Measurements from ENCODE around the gene TANC2. TPM values are rescaled to one million over a fixed set of nuclear protein-coding genes. Genes with fewer than 3 reads are reported as not detected.

TANC2 gene
- total RNA-seq, 1 experiment from 2014 or later = 7.7 TPM

DNA sequence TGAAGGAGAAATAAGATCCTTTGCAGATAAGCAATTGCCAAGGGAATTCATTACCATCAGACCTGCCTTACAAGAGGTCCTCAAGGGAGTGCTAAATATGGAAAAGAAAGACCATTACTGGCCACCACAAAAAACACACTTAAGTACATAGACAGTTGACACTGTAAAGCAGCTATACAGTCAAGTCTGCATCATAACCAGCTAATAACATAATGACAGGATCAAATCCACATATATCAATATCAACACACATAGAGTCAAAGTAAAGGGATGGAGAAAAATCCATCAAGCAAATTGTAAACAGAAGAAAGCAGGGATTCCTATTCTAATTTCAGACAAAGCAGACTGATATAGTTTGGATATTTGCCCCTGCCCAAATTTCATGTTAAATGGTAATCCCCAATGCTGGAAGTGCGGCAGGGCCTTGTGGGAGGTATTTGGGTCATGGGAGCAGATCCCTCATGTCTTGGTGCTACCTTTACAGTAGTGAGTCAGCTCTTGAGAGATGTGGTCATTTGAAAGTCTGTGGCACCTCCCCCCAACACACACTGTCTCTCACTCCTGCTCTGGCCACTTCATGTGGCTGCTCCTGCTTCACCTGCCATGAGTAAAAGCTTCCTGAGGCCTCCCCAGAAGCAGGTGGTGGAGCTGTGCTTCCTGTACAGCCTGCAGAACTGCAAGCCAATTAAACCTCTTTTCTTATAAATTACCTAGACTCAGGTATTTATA lies 32.8 kb downstream of the TANC2 start:
- Histone ChIP-seq H3K4me3 (no peak overlapping the region), H3K4me1 (replicated peaks) (no peaks in the 10 kb centered on the region), H3K9me3 (replicated peaks) (no peaks in the 10 kb centered on the region), H3K36me3 (no peaks in the 10 kb centered on the region), H3K27me3 (replicated peaks) (no peaks in the 10 kb centered on the region), H3K27ac (no peak overlapping the region)
- no peak for DNase-seq (ENCODE audit: low read depth in 1 of 2, low spot score in 2 of 2)

DNA sequence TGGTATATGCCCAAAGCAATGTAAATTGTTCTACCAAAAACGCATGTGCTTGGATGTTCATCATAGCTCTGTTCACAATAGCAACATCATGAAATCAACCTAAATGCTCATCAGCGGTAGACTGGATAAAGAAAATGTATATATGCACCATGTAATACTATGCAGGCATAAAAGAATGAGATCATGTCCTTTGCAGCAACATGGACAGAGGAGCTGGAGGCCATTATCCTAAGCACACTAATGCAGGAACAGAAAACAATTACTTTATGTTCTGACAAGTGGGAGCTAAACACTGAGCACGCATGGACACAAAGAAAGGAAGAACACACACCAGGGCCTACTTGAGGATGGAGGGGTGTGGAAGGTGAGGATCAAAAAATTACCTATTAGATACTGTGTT lies 33.7 kb downstream of the TANC2 start:
- Histone ChIP-seq H3K9me3 (replicated peaks) (no peaks in the 10 kb centered on the region), H3K4me1 (replicated peaks) (no peaks in the 10 kb centered on the region), H3K27ac (no peak overlapping the region), H3K36me3 (no peaks in the 10 kb centered on the region), H3K27me3 (replicated peaks) (no peaks in the 10 kb centered on the region), H3K4me3 (no peak overlapping the region)
- no peak for DNase-seq (ENCODE audit: low read depth in 1 of 2, low spot score in 2 of 2)

GRCh38 chr17:63001689-63002394 lies 35.8 kb downstream of the TANC2 start:
- no peak overlapping the region for H3K4me3 ChIP-seq
- no peaks in the 10 kb centered on the region for H3K36me3 ChIP-seq
- H3K27ac ChIP-seq = no peak overlapping the region
- H3K27me3 ChIP-seq (replicated peaks) = no peaks in the 10 kb centered on the region
- H3K9me3 ChIP-seq (replicated peaks) = no peaks in the 10 kb centered on the region
- DNase-seq (ENCODE audit: low read depth in 1 of 2, low spot score in 2 of 2) = no peak
- no peaks in the 10 kb centered on the region for H3K4me1 ChIP-seq (replicated peaks)

GRCh38 chr17:63002625-63003024 lies 36.6 kb downstream of the TANC2 start:
- Histone ChIP-seq H3K4me1 (replicated peaks) (no peaks in the 10 kb centered on the region), H3K36me3 (no peaks in the 10 kb centered on the region), H3K27me3 (replicated peaks) (no peaks in the 10 kb centered on the region), H3K9me3 (replicated peaks) (no peaks in the 10 kb centered on the region), H3K4me3 (no peak overlapping the region), H3K27ac (no peak overlapping the region)
- DNase-seq (ENCODE audit: low read depth in 1 of 2, low spot score in 2 of 2) = no peak

DNA sequence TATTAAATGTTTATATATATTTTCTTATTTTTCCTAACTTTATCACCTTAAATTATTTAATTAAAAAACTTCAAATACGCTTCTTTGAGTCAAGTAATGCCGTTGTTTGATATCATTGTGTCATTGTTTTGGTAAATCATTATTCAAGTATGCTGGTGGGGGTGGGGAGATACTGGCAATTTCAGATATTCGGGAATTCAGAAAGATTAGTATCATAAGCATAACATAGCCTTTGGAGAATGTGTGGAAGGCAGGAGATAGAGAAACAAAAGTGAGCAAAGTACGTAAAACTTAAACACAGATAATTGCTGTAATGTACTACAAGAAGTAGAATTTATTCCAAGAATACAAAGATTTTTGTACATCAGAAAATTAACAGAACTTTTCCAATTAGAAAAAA lies 49.8 kb downstream of the TANC2 start:
- no peaks in the 10 kb centered on the region for H3K36me3 ChIP-seq
- no peak overlapping the region for H3K4me3 ChIP-seq
- no peaks in the 10 kb centered on the region for H3K9me3 ChIP-seq (replicated peaks)
- H3K27me3 ChIP-seq (replicated peaks) = no peaks in the 10 kb centered on the region
- H3K27ac ChIP-seq = no peak overlapping the region
- H3K4me1 ChIP-seq (replicated peaks) = no peaks in the 10 kb centered on the region
- DNase-seq (ENCODE audit: low read depth in 1 of 2, low spot score in 2 of 2) = no peak

Other genes with a start within 250 kb of the TANC2 start
- gene MARCHF10, start 157.9 kb upstream of the TANC2 start, total RNA-seq (2014; rRNA removed; shearing (Covaris generic)) = 0.31 and 0.71 TPM in 2 replicates

Measured in SJSA1 (cell line).